H1 (cell line): Measurements from ENCODE around the gene WDR49. TPM values are rescaled to one million over a fixed set of nuclear protein-coding genes. Genes with fewer than 3 reads are reported as not detected.

Source experiments
- CTCF ChIA-PET: fragments of 300-600 bp; sonication (Branson Sonifier 250); formaldehyde crosslinking; loops from one replicate; lab custom pipeline; 2021; ENCODE audit not compliant: partially characterized antibody; lab: Charles Lee
- POLR2A ChIA-PET: fragments of 300-600 bp; sonication (Branson Sonifier 250); formaldehyde crosslinking; loops from one replicate; lab custom pipeline; 2021; ENCODE audit warnings: inconsistent platforms; ENCODE audit not compliant: partially characterized antibody; lab: Charles Lee
- DNase-seq, 2 experiments: peaks; one replicate each; pipeline versions ENCODE4 v3.0.0 to v3.0.0-alpha.2; 2010 to 2022; ENCODE audit warnings: low spot score in 2 of 2, low read depth in 1 of 2, mixed read lengths in 1 of 2
- FAIRE-seq: peaks from 2 replicates; lab custom pipeline; 2011; peaks lifted over from hg19 to GRCh38; lab: Jason Lieb, UNC
- H2AFZ ChIP-seq: 2 replicates; pipeline ENCODE4 v1.8.1; 2012; ENCODE audit warnings: low read length, inconsistent platforms
- H2AK5ac ChIP-seq: 2 replicates; pipeline ENCODE4 v1.6.1; 2013; ENCODE audit warnings: low read depth, low read length
- H2BK120ac ChIP-seq: replicated peaks from 2 replicates; pipeline ENCODE3; 2013; ENCODE audit warnings: low read depth, low read length, inconsistent platforms
- H2BK12ac ChIP-seq: 2 replicates; pipeline ENCODE4 v1.6.1; 2013; ENCODE audit warnings: low read depth, low read length
- H2BK15ac ChIP-seq: 2 replicates; pipeline ENCODE4 v1.6.1; 2013; ENCODE audit warnings: low read length
- H2BK20ac ChIP-seq: 2 replicates; pipeline ENCODE4 v1.6.1; 2013; ENCODE audit warnings: low read length
- H2BK5ac ChIP-seq: 2 replicates; pipeline ENCODE4 v1.6.1; 2013; ENCODE audit warnings: low read depth, low read length
- H3K14ac ChIP-seq: 2 replicates; pipeline ENCODE4 v1.6.1; 2013; ENCODE audit warnings: inconsistent platforms; ENCODE audit not compliant: insufficient read length
- H3K18ac ChIP-seq: 2 replicates; pipeline ENCODE4 v1.6.1; 2013; ENCODE audit warnings: low read length; ENCODE audit errors: extremely low read depth
- H3K23ac ChIP-seq: 2 replicates; pipeline ENCODE4 v1.6.1; 2013; ENCODE audit warnings: inconsistent platforms; ENCODE audit not compliant: insufficient read length
- H3K23me2 ChIP-seq: 2 replicates; pipeline ENCODE4 v1.6.1; 2013; ENCODE audit warnings: low read depth, low read length
- H3K27ac ChIP-seq: 2 replicates; pipeline ENCODE4 v1.6.1; 2011; ENCODE audit warnings: low read depth, low read length, inconsistent platforms
- H3K27me3 ChIP-seq, 4 experiments: replicated peaks in 1 of 4; 1 replicate in 1 of 4; 2 replicates in 3 of 4; pipeline versions ENCODE4 v1.6.1 to v1.8.1; 2011 to 2013; ENCODE audit warnings: low read length in 3 of 4, mild to moderate bottlenecking in 3 of 4, inconsistent platforms in 2 of 4, mixed read lengths in 2 of 4, moderate library complexity in 1 of 4; ENCODE audit not compliant: control insufficient read depth in 3 of 4, insufficient read depth in 3 of 4; ENCODE audit errors: extremely low read depth in 1 of 4
- H3K36me3 ChIP-seq, 4 experiments: 2 replicates each; pipeline versions ENCODE4 v1.6.1 to v1.8.1; 2011 to 2013; ENCODE audit warnings: mild to moderate bottlenecking in 4 of 4, low read length in 3 of 4, moderate library complexity in 2 of 4, control low read depth in 1 of 4, inconsistent platforms in 1 of 4; ENCODE audit not compliant: insufficient read depth in 4 of 4, control insufficient read depth in 2 of 4
- H3K4ac ChIP-seq: replicated peaks from 2 replicates; pipeline ENCODE3; 2013; ENCODE audit warnings: low read length, low read depth, mixed read lengths, inconsistent platforms; ENCODE audit not compliant: insufficient read length
- H3K4me1 ChIP-seq, 4 experiments: replicated peaks in 1 of 4; 1 replicate in 1 of 4; 2 replicates in 3 of 4; pipeline versions ENCODE4 v1.6.1 to v1.8.1; 2011 to 2013; ENCODE audit warnings: low read length in 3 of 4, inconsistent platforms in 2 of 4, mixed read lengths in 1 of 4; ENCODE audit not compliant: insufficient read depth in 4 of 4, control insufficient read depth in 3 of 4
- H3K4me2 ChIP-seq, 2 experiments: 2 replicates each; pipeline versions ENCODE4 v1.6.1 to v1.8.1; 2011 to 2013; ENCODE audit warnings: low read depth in 2 of 2, low read length in 2 of 2, control low read depth in 1 of 2, inconsistent platforms in 1 of 2, mild to moderate bottlenecking in 1 of 2; ENCODE audit not compliant: insufficient read depth in 1 of 2
- H3K4me3 ChIP-seq, 4 experiments: fragments of 200-600, 300-600 bp in 1 of 4; sonication (generic), shearing (Covaris generic), sonication (Bioruptor Twin) in 1 of 4; 2 replicates each; pipeline versions ENCODE4 v1.5.1 to v1.8.1; 2011 to 2016; ENCODE audit warnings: low read length in 4 of 4, low read depth in 3 of 4, control low read depth in 2 of 4, inconsistent platforms in 2 of 4, mild to moderate bottlenecking in 2 of 4, mixed read lengths in 1 of 4, moderate library complexity in 1 of 4; ENCODE audit not compliant: insufficient read depth in 2 of 4; ENCODE audit errors: extremely low read depth in 1 of 4
- H3K56ac ChIP-seq: replicated peaks from 2 replicates; pipeline ENCODE3; 2013; ENCODE audit warnings: low read depth, mild to moderate bottlenecking, mixed read lengths, low read length, inconsistent platforms; ENCODE audit not compliant: insufficient read length
- H3K79me1 ChIP-seq: 2 replicates; pipeline ENCODE4 v1.6.1; 2013; ENCODE audit warnings: low read depth, low read length, control low read depth
- H3K79me2 ChIP-seq, 2 experiments: 2 replicates each; pipeline versions ENCODE4 v1.6.1 to v1.8.1; 2012 to 2013; ENCODE audit warnings: low read length in 2 of 2, mild to moderate bottlenecking in 2 of 2, inconsistent platforms in 1 of 2; ENCODE audit not compliant: insufficient read depth in 2 of 2, control insufficient read depth in 1 of 2
- H3K9ac ChIP-seq, 4 experiments: replicated peaks in 1 of 4; 1 replicate in 1 of 4; 2 replicates in 3 of 4; pipeline versions ENCODE4 v1.6.1 to v1.8.1; 2011 to 2013; ENCODE audit warnings: low read depth in 3 of 4, low read length in 3 of 4, control low read depth in 2 of 4, mild to moderate bottlenecking in 2 of 4, moderate library complexity in 2 of 4, inconsistent platforms in 1 of 4; ENCODE audit errors: extremely low read depth in 1 of 4
- H3K9me3 ChIP-seq, 2 experiments: 2 replicates each; pipeline versions ENCODE4 v1.6.1 to v1.8.1; 2012 to 2013; ENCODE audit warnings: mild to moderate bottlenecking in 2 of 2, moderate library complexity in 2 of 2, control low read depth in 1 of 2, inconsistent platforms in 1 of 2, low read depth in 1 of 2, low read length in 1 of 2, mixed read lengths in 1 of 2; ENCODE audit not compliant: insufficient read depth in 2 of 2
- H4K20me1 ChIP-seq, 2 experiments: replicated peaks in 1 of 2; 2 replicates each; pipeline versions ENCODE3 to v1.8.1; 2011 to 2013; ENCODE audit warnings: inconsistent platforms in 2 of 2, low read length in 2 of 2, mild to moderate bottlenecking in 1 of 2; ENCODE audit not compliant: insufficient read depth in 2 of 2, control insufficient read depth in 1 of 2
- H4K5ac ChIP-seq: 2 replicates; pipeline ENCODE4 v1.6.1; 2013; ENCODE audit warnings: low read length, low read depth, mixed read lengths, inconsistent platforms; ENCODE audit not compliant: insufficient read length
- H4K8ac ChIP-seq: 2 replicates; pipeline ENCODE4 v1.8.0; 2013; ENCODE audit warnings: mild to moderate bottlenecking, moderate library complexity, low read length, inconsistent platforms; ENCODE audit not compliant: insufficient read depth; ENCODE audit errors: extremely low read depth
- H4K91ac ChIP-seq: replicated peaks from 2 replicates; pipeline ENCODE3; 2013; ENCODE audit warnings: low read length, mixed read lengths, inconsistent platforms; ENCODE audit not compliant: insufficient read length
- BRCA1 ChIP-seq: IDR thresholded peaks from 2 replicates; pipeline ENCODE4 v1.6.1; 2012; ENCODE audit warnings: low read depth, low read length, improper control_type of control experiment
- CBX5 ChIP-seq: fragments of 300-800, 300-1000 bp; sonication (generic); IDR thresholded peaks from 2 replicates; pipeline ENCODE4 v1.7.1; 2016; ENCODE audit warnings: antibody characterized with exemption, low read length, low read depth
- EGR1 ChIP-seq: IDR thresholded peaks from 2 replicates; pipeline ENCODE4 v1.6.1; 2011; ENCODE audit warnings: low read depth, low read length, borderline replicate concordance
- EP300 ChIP-seq, 2 experiments: IDR thresholded peaks; 1 replicate in 1 of 2; 2 replicates in 1 of 2; pipeline ENCODE4 v1.6.1; 2011 to 2012; ENCODE audit warnings: low read depth in 2 of 2, low read length in 2 of 2, mild to moderate bottlenecking in 2 of 2, borderline replicate concordance in 1 of 2, inconsistent platforms in 1 of 2, moderate library complexity in 1 of 2
- HDAC2 ChIP-seq, 2 experiments: fragments of 300-600 bp in 1 of 2; sonication (generic) in 1 of 2; IDR thresholded peaks; 2 replicates each; pipeline ENCODE4 v1.6.1; 2011 to 2012; ENCODE audit warnings: low read depth in 2 of 2, low read length in 2 of 2, mild to moderate bottlenecking in 2 of 2, moderate library complexity in 2 of 2, borderline replicate concordance in 1 of 2, inconsistent platforms in 1 of 2
- HDAC6 ChIP-seq: IDR thresholded peaks from one replicate; pipeline ENCODE4 v1.7.1; 2012; ENCODE audit warnings: low read depth, mild to moderate bottlenecking, inconsistent platforms, low read length, moderate library complexity
- JUND ChIP-seq: IDR thresholded peaks from 2 replicates; pipeline ENCODE4 v1.6.1; 2011; ENCODE audit warnings: mild to moderate bottlenecking, improper control_type of control experiment, low read length
- POU5F1 ChIP-seq: IDR thresholded peaks from 2 replicates; pipeline ENCODE4 v1.6.1; 2011; ENCODE audit warnings: low read depth, mild to moderate bottlenecking, low read length, moderate library complexity
- RXRA ChIP-seq: IDR thresholded peaks from 2 replicates; pipeline ENCODE4 v1.6.1; 2011; ENCODE audit warnings: low read depth, mild to moderate bottlenecking, low read length, moderate library complexity; ENCODE audit not compliant: insufficient read depth
- SIN3A ChIP-seq, 2 experiments: IDR thresholded peaks in 1 of 2; conservative IDR thresholded peaks in 1 of 2; 2 replicates each; pipeline ENCODE4 v1.6.1; 2011 to 2012; ENCODE audit warnings: low read length in 2 of 2, improper control_type of control experiment in 1 of 2, low read depth in 1 of 2, mild to moderate bottlenecking in 1 of 2
- SIRT6 ChIP-seq: IDR thresholded peaks from one replicate; pipeline ENCODE4 v1.7.1; 2012; ENCODE audit warnings: low read length, inconsistent platforms
- SIX5 ChIP-seq: IDR thresholded peaks from 2 replicates; pipeline ENCODE4 v1.6.1; 2011; ENCODE audit warnings: mild to moderate bottlenecking, low read depth, low read length
- SP2 ChIP-seq: IDR thresholded peaks from 2 replicates; pipeline ENCODE4 v1.6.1; 2012; ENCODE audit warnings: mild to moderate bottlenecking, low read length, inconsistent platforms
- SP4 ChIP-seq: IDR thresholded peaks from 2 replicates; pipeline ENCODE4 v1.6.1; 2012; ENCODE audit warnings: low read length, inconsistent platforms
- SRF ChIP-seq: IDR thresholded peaks from 2 replicates; pipeline ENCODE4 v1.6.1; 2011; ENCODE audit warnings: mild to moderate bottlenecking, low read depth, low read length, moderate library complexity
- TBP ChIP-seq: IDR thresholded peaks from 2 replicates; pipeline ENCODE4 v1.6.1; 2011; ENCODE audit warnings: low read depth, low read length, improper control_type of control experiment
- WGBS, 2 experiments: shearing (Covaris generic) in 1 of 2; methylation state at CpG; one replicate each; pipeline versions ENCODE4 v1.1.6 to v1.1.7; 2013 to 2015; ENCODE audit warnings: low lambda C conversion rate in 2 of 2, mixed read lengths in 2 of 2, inconsistent platforms in 1 of 2, low coverage in 1 of 2, missing lambda C conversion rate in 1 of 2; ENCODE audit not compliant: insufficient replicate concordance in 2 of 2, insufficient coverage in 1 of 2, insufficient read length in 1 of 2; ENCODE audit errors: extremely low coverage in 1 of 2, missing lambda C conversion rate in 1 of 2; 5-methylcytosine and 5-hydroxymethylcytosine counted together
- polyA plus RNA-seq, 7 experiments: library from polyadenylated mRNA; depleted of rRNA in 3 of 7; stranded (reverse) in 5 of 7; unstranded in 2 of 7; fragments of >200 nt in 5 of 7; fragments of 200-250 nt in 2 of 7; gene quantifications; 1 replicate in 5 of 7; 2 replicates in 1 of 7; 4 replicates in 1 of 7; pipeline versions ENCODE4 v1.2.1 to v1.2.3, GENCODE V29; 2011 to 2013; ENCODE audit warnings: missing spikeins in 2 of 7, mixed read lengths in 2 of 7
- total RNA-seq: library from RNA; stranded (reverse); fragmentation: NEBNext Ultra II Directional; extraction: Animal tissue kit (Norgen Biotek cat#: 25700); gene quantifications from 2 replicates; pipeline ENCODE4 v1.2.1, GENCODE V29; 2021

The WDR49 gene
- total and polyA plus RNA-seq, 2 of the 8 experiments (the other 6 are each of a cell fraction or from before 2014, with no cell fraction given): 0.50 to 1.7 TPM

DNA sequence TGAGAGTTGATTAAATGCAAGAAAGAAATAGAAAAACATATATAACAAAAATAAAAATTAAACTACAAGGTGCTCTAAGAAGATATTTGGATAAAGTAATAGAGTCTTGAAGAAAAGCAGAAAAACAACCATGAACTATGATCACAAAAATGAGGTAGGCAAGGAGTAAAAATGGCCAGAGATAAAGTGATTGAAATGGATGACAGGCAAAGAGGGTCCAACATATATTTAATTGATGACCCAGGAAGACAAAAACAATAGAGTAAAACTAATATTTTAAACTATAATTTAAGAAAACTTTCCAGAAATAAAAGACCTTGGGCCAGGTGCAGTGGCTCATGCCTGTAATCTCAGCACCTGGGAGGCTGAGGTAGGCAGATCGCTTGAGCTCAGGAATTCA is 22.1 kb upstream of the WDR49 start:
- Histone ChIP-seq H3K27me3 (no peaks in the 10 kb centered on the region), H4K5ac (no peak overlapping the region), H4K20me1 (no peaks in the 10 kb centered on the region), H2BK12ac (no peak overlapping the region), H3K23me2 (no peaks in the 10 kb centered on the region), H3K18ac (no peak overlapping the region), H3K9ac (no peak overlapping the region), H3K9me3 (peaks cover 0 to 5% of the 10 kb centered on the region in 2 experiments; a peak in 1 of 4 replicates), H3K4me2 (no peak overlapping the region), H3K56ac (no peak overlapping the region), H3K4me1 (no peaks in the 10 kb centered on the region), H2BK20ac (no peak overlapping the region), H3K27ac (no peak overlapping the region), H3K4ac (no peak overlapping the region), H2BK15ac (no peak overlapping the region), H3K4me3 (no peak overlapping the region), H2AFZ (no peak overlapping the region), H3K79me1 (no peaks in the 10 kb centered on the region), H2AK5ac (no peak overlapping the region), H3K79me2 (no peaks in the 10 kb centered on the region), H2BK5ac (no peak overlapping the region), H2BK120ac (no peak overlapping the region), H4K8ac (no peak overlapping the region), H3K36me3 (peaks cover 0 to 42% (median 16%) of the 10 kb centered on the region in 4 experiments; a peak in 4 of 8 replicates), H4K91ac (no peak overlapping the region), H3K14ac (no peak overlapping the region), H3K23ac (no peak overlapping the region)
- FAIRE-seq (no peak), DNase-seq (no peak)
- WGBS, 2 experiments: 100% methylated on average over 1 of the region's 1 CpG; no CpG with 5 or more reads in 1 of the 2 experiments
- POLR2A ChIA-PET: no interaction called here
- CTCF ChIA-PET: no interaction called here
- no peak for TF ChIP-seq EGR1
- TF ChIP-seq SP2: no peak
- TF ChIP-seq POU5F1: no peak
- no peak for TF ChIP-seq SP4
- no peak for TF ChIP-seq HDAC2 (IDR thresholded peaks at IDR 0.05; ENCODE audit: borderline replicate concordance in 1 of 2, low read depth in 2 of 2, low read length in 2 of 2)
- TF ChIP-seq JUND: no peak
- no peak for TF ChIP-seq HDAC6
- TF ChIP-seq BRCA1: no peak
- TF ChIP-seq SIN3A (conservative IDR thresholded peaks at IDR 0.05 in 1 of 2, IDR thresholded peaks at IDR 0.05 in 1 of 2; ENCODE audit: low read depth in 1 of 2, low read length in 2 of 2): no peak
- no peak for TF ChIP-seq RXRA
- no peak for TF ChIP-seq CBX5
- no peak for TF ChIP-seq EP300 (IDR thresholded peaks at IDR 0.05; ENCODE audit: borderline replicate concordance in 1 of 2, low read depth in 2 of 2, low read length in 2 of 2)
- TF ChIP-seq SRF: no peak
- no peak for TF ChIP-seq SIX5
- no peak for TF ChIP-seq SIRT6
- no peak for TF ChIP-seq TBP
